PFSK-1 (cell line): Measurements from ENCODE around the gene ST8SIA4.

Source experiments
- FOXP2 ChIP-seq: optimal IDR thresholded peaks from 2 replicates; pipeline ENCODE3; 2011; ENCODE audit warnings: borderline replicate concordance, control low read depth, inconsistent platforms; ENCODE audit not compliant: insufficient read depth; ENCODE audit errors: extremely low read length, extremely low read depth
- POLR2AphosphoS5 ChIP-seq: IDR thresholded peaks from 2 replicates; pipeline ENCODE4 v1.6.1; 2012; ENCODE audit warnings: low read depth, mild to moderate bottlenecking, control low read depth, low read length, moderate library complexity
- SIN3A ChIP-seq: IDR thresholded peaks from 2 replicates; pipeline ENCODE4 v1.6.1; 2012; ENCODE audit warnings: mild to moderate bottlenecking, low read length, moderate library complexity, borderline replicate concordance; ENCODE audit not compliant: insufficient read depth
- TAF1 ChIP-seq: IDR thresholded peaks from 2 replicates; pipeline ENCODE4 v1.6.1; 2012; ENCODE audit warnings: low read length, control low read depth, borderline replicate concordance; ENCODE audit not compliant: insufficient read depth
- TF ChIP-seq, protein P1 (sequence below), 2 experiments: IDR thresholded peaks; 2 replicates each; pipeline versions ENCODE4 v1.6.1 to v1.8.0; 2011 to 2012; ENCODE audit warnings: low read depth in 2 of 2, low read length in 2 of 2, control low read depth in 1 of 2, inconsistent platforms in 1 of 2, mild to moderate bottlenecking in 1 of 2, moderate library complexity in 1 of 2; ENCODE audit not compliant: insufficient read depth in 1 of 2

Gene ST8SIA4

DNA sequence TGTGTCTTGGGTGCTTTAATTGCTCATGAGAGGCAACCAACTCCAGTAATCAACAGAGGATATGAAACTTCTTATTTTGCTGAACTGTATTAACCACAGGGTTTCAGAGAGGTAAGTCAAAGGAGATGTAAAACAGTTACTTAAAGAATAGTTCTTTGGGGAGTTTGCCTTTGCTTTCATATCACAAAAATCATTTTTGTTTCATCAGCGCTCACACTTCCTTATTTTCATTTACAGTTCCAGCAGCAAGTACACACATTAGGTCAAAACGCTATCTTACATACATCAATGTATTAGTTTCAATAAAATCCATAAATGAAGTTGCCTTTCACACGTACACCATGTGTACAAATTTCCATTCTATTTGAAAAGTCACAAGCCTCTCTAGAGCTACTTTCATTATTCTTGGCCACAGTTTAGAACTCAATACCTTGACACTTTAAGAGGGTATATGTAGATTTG lies 50.1 kb downstream of the ST8SIA4 start:
- TF ChIP-seq, protein P1, sequence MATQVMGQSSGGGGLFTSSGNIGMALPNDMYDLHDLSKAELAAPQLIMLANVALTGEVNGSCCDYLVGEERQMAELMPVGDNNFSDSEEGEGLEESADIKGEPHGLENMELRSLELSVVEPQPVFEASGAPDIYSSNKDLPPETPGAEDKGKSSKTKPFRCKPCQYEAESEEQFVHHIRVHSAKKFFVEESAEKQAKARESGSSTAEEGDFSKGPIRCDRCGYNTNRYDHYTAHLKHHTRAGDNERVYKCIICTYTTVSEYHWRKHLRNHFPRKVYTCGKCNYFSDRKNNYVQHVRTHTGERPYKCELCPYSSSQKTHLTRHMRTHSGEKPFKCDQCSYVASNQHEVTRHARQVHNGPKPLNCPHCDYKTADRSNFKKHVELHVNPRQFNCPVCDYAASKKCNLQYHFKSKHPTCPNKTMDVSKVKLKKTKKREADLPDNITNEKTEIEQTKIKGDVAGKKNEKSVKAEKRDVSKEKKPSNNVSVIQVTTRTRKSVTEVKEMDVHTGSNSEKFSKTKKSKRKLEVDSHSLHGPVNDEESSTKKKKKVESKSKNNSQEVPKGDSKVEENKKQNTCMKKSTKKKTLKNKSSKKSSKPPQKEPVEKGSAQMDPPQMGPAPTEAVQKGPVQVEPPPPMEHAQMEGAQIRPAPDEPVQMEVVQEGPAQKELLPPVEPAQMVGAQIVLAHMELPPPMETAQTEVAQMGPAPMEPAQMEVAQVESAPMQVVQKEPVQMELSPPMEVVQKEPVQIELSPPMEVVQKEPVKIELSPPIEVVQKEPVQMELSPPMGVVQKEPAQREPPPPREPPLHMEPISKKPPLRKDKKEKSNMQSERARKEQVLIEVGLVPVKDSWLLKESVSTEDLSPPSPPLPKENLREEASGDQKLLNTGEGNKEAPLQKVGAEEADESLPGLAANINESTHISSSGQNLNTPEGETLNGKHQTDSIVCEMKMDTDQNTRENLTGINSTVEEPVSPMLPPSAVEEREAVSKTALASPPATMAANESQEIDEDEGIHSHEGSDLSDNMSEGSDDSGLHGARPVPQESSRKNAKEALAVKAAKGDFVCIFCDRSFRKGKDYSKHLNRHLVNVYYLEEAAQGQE (IDR thresholded peaks at IDR 0.05; ENCODE audit: insufficient read depth in 1 of 2, low read depth in 2 of 2, low read length in 2 of 2) = no peak
- no peak for TF ChIP-seq POLR2AphosphoS5
- TF ChIP-seq SIN3A = no peak
- no peak for TF ChIP-seq TAF1
- TF ChIP-seq FOXP2 = no peak

DNA sequence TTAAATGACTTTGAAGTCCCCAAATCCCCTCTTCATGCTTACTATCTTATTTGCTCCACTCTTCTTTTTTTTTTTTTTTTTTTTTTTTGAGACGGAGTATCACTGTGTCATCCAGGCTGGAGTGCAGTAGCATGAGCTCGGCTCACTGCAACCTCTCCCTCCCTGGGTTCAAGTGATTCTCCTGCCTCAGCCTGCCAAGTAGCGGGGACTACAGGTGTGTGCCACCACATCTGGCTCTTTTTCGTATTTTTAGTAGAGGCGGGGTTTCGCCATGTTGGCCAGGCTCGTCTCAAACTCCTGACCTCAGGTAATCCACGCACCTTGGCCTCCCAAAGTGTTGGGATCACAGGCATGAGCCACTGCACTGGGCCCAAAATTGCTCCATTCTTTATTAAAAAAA lies 51.0 kb downstream of the ST8SIA4 start:
- no peak for TF ChIP-seq FOXP2

DNA sequence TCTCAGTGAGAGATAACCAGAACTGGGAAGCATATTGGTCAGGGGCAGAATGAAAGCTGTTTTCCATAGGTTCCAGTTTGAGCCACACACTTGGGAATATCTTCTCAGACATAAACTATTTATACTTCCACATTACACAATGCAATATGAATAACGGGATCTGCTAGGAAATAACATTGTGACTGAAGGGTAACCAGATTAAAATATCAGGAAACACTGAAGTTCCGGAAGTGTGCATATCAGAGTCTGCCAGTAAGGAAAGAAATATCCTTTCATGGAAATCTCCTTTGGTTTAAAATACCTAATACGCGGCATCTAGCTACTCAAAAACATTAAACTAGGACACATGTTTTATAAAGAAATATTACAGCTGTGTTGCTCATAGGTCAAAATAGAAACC lies 56.3 kb downstream of the ST8SIA4 start:
- TF ChIP-seq FOXP2 (no peak), SIN3A (no peak), TAF1 (no peak), POLR2AphosphoS5 (no peak)
- TF ChIP-seq, protein P1 (IDR thresholded peaks at IDR 0.05; ENCODE audit: insufficient read depth in 1 of 2, low read depth in 2 of 2, low read length in 2 of 2) = no peak

DNA sequence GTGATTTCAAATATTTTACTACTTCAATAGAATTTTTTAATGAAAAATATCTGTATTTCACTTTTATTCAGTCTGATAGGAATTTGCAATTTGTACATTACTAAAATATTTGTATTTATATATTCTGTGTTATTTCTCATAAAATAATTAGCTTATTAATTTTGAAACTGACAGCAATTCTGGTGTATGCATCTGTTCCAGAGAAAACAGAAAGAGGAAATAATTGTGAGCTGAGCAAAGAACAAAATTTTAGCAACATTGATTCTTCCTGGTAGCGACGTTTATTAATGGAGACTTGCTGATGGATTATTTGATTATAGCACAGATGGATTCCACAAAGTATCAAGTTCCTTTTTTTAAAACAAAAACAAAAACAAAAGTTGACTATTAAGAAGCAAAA lies 61.0 kb downstream of the ST8SIA4 start:
- TF ChIP-seq SIN3A = no peak
- TF ChIP-seq FOXP2 = no peak
- TF ChIP-seq POLR2AphosphoS5 = no peak
- no peak for TF ChIP-seq TAF1
- TF ChIP-seq, protein P1 (IDR thresholded peaks at IDR 0.05; ENCODE audit: insufficient read depth in 1 of 2, low read depth in 2 of 2, low read length in 2 of 2) = no peak

DNA sequence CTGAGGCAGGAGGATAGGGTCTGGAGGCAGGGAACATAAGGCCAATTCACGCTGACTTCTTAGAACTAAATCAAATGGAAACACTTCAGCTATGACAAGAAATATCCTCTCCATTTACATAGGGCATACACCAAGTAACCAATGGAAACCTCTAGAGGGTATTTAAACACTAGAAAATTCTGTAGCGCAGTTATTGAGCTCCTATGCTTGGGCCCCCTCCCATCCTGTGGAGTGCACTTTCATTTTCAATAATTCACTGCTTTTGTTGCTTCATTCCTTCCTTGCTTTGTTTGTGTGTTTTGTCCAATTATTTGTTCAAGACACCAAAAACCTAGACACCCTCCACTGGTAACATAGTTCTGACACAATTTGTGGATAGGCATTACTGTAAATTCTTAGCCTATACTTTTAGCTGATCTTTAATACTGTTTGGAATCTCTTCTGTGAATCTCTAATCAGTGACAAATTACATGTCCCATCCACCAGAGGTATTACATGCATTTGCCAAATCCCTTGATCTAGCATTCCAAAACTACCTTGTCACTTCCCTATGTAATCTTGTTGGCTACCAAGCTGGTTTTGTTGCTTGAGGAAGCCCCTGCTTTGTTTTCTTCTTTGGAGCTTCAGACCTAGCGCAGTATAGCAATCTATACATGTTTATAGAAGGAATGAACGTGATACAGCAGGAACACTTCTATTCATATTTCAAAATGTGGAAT lies 61.6 kb downstream of the ST8SIA4 start:
- TF ChIP-seq TAF1 = no peak
- no peak for TF ChIP-seq FOXP2
- TF ChIP-seq POLR2AphosphoS5 = no peak
- TF ChIP-seq, protein P1 (IDR thresholded peaks at IDR 0.05; ENCODE audit: insufficient read depth in 1 of 2, low read depth in 2 of 2, low read length in 2 of 2) = no peak
- TF ChIP-seq SIN3A = no peak
